H7 (cell line): ENCODE results near the gene FBXO38. TPM values are rescaled to one million over a fixed set of nuclear protein-coding genes. Genes with fewer than 3 reads are reported as not detected.

Experiments
- DNase-seq: peaks from one replicate; pipeline ENCODE4 v3.0.0; 2012
- H3K27me3 ChIP-seq: 2 replicates; pipeline ENCODE4 v1.6.0; 2011; ENCODE audit warnings: mild to moderate bottlenecking, low read length; ENCODE audit not compliant: control insufficient read depth, insufficient read depth
- H3K36me3 ChIP-seq: replicated peaks from 2 replicates; pipeline ENCODE4 v1.5.1; 2011; ENCODE audit warnings: low read length; ENCODE audit not compliant: control insufficient read depth, insufficient read depth
- H3K4me3 ChIP-seq: 2 replicates; pipeline ENCODE4 v1.5.1; 2011; ENCODE audit warnings: low read depth, mild to moderate bottlenecking, control low read depth, low read length, moderate library complexity; ENCODE audit not compliant: insufficient read depth
- total RNA-seq: library from RNA; depleted of rRNA; stranded (reverse); fragments of >200 nt; shearing (Covaris generic); gene quantifications from 2 replicates; pipeline ENCODE4 v1.2.3, GENCODE V29; 2014; rRNA removed

FBXO38 gene
- total RNA-seq, 1 experiment from 2014 or later, result 29.4 TPM

GRCh38 chr5:148484651-148485050, 100.9 kb downstream of the FBXO38 start:
- no peaks in the 10 kb centered on the region; the same call in none of the 2 replicates for H3K27me3 ChIP-seq
- no peak overlapping the region for H3K4me3 ChIP-seq
- H3K36me3 ChIP-seq, result no peaks in the 10 kb centered on the region
- no peak for DNase-seq

GRCh38 chr5:148486456-148486855, 102.7 kb downstream of the FBXO38 start:
- H3K4me3 ChIP-seq, result no peak overlapping the region
- no peak for DNase-seq
- no peaks in the 10 kb centered on the region for H3K36me3 ChIP-seq
- no peaks in the 10 kb centered on the region; the same call in none of the 2 replicates for H3K27me3 ChIP-seq

GRCh38 chr5:148488757-148489156, 105.0 kb downstream of the FBXO38 start:
- no peak overlapping the region for H3K4me3 ChIP-seq
- no peak for DNase-seq
- no peaks in the 10 kb centered on the region for H3K36me3 ChIP-seq
- no peaks in the 10 kb centered on the region; the same call in none of the 2 replicates for H3K27me3 ChIP-seq

GRCh38 chr5:148491015-148491792, 107.4 kb downstream of the FBXO38 start:
- DNase-seq, result no peak
- H3K27me3 ChIP-seq, result no peaks in the 10 kb centered on the region; the same call in none of the 2 replicates

GRCh38 chr5:148491793-148492184, 108.0 kb downstream of the FBXO38 start:
- Histone ChIP-seq H3K27me3 (no peaks in the 10 kb centered on the region; the same call in none of the 2 replicates), H3K36me3 (no peaks in the 10 kb centered on the region), H3K4me3 (no peak overlapping the region)
- DNase-seq, result no peak

More at GRCh38 chr5:148491015-148491792, 107.4 kb downstream of the FBXO38 start:
- H3K36me3 ChIP-seq, result no peaks in the 10 kb centered on the region
- no peak overlapping the region for H3K4me3 ChIP-seq

- Histone ChIP-seq H3K4me3 (no peak overlapping the region), H3K27me3 (no peaks in the 10 kb centered on the region; the same call in 1 of the 2 replicates), H3K36me3 (no peaks in the 10 kb centered on the region)
- DNase-seq, result no peak
Measured at GRCh38 chr5:148492351-148492750, 108.6 kb downstream of the FBXO38 start.

Other genes starting within 250 kb of the FBXO38 start
- gene SPINK14, start 215.4 kb upstream of the FBXO38 start, total RNA-seq, result not detected in 2 replicates
- not detected in 2 replicates for gene SPINK6, start 180.9 kb upstream of the FBXO38 start, total RNA-seq
- gene MARCOL, start 145.4 kb upstream of the FBXO38 start, total RNA-seq, result not detected in 2 replicates
- not detected in 2 replicates for gene SPINK13, start 115.2 kb upstream of the FBXO38 start, total RNA-seq
- gene SPINK7, start 71.5 kb upstream of the FBXO38 start, total RNA-seq, result not detected in 2 replicates
- not detected in 2 replicates for gene SPINK9, start 48.4 kb upstream of the FBXO38 start, total RNA-seq